ENCODE data around the gene AP3D1.

GRCh38 chr19:2127758-2128157 lies 23.6 kb downstream of the AP3D1 start:
- TF ChIP-seq POLR2A (IDR thresholded peaks at IDR 0.05) (no peak), CTCF (IDR thresholded peaks at IDR 0.05) (no peak)
